NT2/D1 (cell line): ENCODE results near the gene C9orf50.

Source experiments
- DNase-seq: peaks from one replicate; pipeline ENCODE4 v3.0.0-alpha.2; 2011; ENCODE audit warnings: low read depth, low spot score
- H3K27me3 ChIP-seq: 2 replicates; pipeline ENCODE4 v1.6.0; 2011; ENCODE audit warnings: mild to moderate bottlenecking; ENCODE audit not compliant: insufficient read length, insufficient read depth
- H3K36me3 ChIP-seq: 2 replicates; pipeline ENCODE4 v1.6.1; 2011; ENCODE audit warnings: mild to moderate bottlenecking, low read length, mixed read lengths; ENCODE audit not compliant: insufficient read depth, insufficient read length
- H3K4me1 ChIP-seq: 2 replicates; pipeline ENCODE4 v1.5.1; 2011; ENCODE audit not compliant: insufficient read depth, insufficient read length
- H3K4me3 ChIP-seq: 2 replicates; pipeline ENCODE4 v1.5.1; 2011; ENCODE audit warnings: low read depth; ENCODE audit not compliant: insufficient read length
- H3K9ac ChIP-seq: 2 replicates; pipeline ENCODE4 v1.6.0; 2011; ENCODE audit warnings: low read depth; ENCODE audit not compliant: insufficient read length
- H3K9me3 ChIP-seq: 2 replicates; pipeline ENCODE4 v1.5.1; 2011; ENCODE audit warnings: mild to moderate bottlenecking, low read length; ENCODE audit not compliant: insufficient read depth
- SUZ12 ChIP-seq: IDR thresholded peaks from 2 replicates; pipeline ENCODE4 v1.6.1; 2011; ENCODE audit not compliant: insufficient read length, insufficient read depth; ENCODE audit errors: extremely low read depth
- YY1 ChIP-seq: IDR thresholded peaks from 2 replicates; pipeline ENCODE4 v1.6.1; 2011; ENCODE audit not compliant: insufficient read length, insufficient read depth
- ZNF274 ChIP-seq: IDR thresholded peaks from 2 replicates; pipeline ENCODE4 v1.6.1; 2011; ENCODE audit warnings: mild to moderate bottlenecking, low read depth, low read length

C9orf50 gene

DNA sequence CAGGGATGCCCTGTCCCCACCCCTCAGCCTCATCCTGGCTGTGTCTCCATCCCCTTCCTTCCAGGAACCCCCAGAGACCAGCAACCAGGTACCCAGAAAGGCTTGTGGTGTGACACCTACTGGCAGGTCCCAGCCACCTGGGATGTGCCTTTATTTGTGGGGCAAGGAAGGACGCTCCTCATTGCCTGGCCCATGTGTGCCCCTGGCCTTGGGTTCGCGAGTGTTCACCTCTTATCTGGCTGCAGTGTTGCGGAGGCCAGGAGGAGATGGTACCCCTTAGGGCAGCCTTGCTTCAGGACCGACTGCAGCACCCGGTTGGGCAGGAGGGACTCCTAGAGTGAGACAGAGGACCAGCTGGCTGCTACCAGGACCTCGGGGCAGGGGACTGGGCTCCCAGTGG, 8.8 kb downstream of the C9orf50 start:
- peaks cover 38% of the 10 kb centered on the region for H3K4me1 ChIP-seq
- H3K27me3 ChIP-seq: no peaks in the 10 kb centered on the region
- no peak overlapping the region for H3K4me3 ChIP-seq
- DNase-seq: no peak
- H3K9me3 ChIP-seq: no peaks in the 10 kb centered on the region
- no peaks in the 10 kb centered on the region for H3K36me3 ChIP-seq
- no peak overlapping the region for H3K9ac ChIP-seq
- TF ChIP-seq SUZ12 (no peak), ZNF274 (no peak), YY1 (no peak)

GRCh38 chr9:129611307-129611800, 9.5 kb downstream of the C9orf50 start:
- Histone ChIP-seq H3K4me1 (peaks cover 42% of the 10 kb centered on the region), H3K36me3 (no peaks in the 10 kb centered on the region), H3K9ac (peak overlapping the region; percentile 51), H3K9me3 (no peaks in the 10 kb centered on the region), H3K4me3 (no peak overlapping the region), H3K27me3 (no peaks in the 10 kb centered on the region)
- no peak for DNase-seq
- no peak for TF ChIP-seq SUZ12
- TF ChIP-seq ZNF274: no peak
- TF ChIP-seq YY1: no peak

DNA sequence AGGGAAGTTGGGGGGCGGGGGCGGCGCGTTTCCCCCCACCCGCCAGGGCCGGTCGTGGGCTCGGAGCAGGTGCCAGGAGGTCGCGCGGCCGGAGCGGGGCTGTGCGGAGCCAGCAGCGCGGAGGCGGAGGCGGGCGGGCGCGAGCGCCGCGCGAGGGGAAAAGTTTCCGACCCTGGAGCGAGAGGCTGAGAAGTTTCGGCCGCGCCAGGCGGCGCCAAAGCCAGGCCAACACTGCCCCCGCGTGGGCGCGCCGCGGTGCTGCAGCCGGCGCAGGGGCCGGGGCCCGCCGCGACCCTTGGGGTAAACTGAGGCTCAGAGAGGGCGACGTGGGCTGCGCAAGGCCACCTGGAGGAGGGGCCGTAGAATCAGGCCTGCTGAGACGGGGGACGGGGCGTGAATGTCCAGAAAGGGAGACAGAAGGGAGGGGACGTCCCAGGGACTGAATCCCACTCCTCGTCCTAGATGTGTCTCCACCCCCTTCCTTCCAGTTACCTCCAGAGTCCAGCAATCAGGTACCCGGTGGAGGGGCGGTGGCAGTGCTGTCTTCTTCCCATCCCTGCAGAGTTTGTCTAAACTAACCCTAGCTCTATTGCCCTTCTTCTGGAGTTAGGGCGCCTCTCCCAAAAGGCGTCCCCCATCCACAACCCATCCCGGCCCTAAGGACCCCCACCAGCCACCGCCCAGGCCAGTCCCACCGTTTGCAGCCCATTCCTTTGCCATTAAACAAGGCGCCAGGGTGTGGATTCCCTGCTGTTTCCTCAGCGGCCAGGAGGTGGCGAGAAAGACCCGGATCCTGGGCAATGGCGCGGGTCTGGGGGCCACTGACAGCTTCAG, 10.2 kb downstream of the C9orf50 start:
- Histone ChIP-seq H3K4me1 (peaks cover 42% of the 10 kb centered on the region), H3K36me3 (no peaks in the 10 kb centered on the region), H3K4me3 (peak overlapping the region; percentile 53), H3K9ac (peak overlapping the region; percentile 79), H3K9me3 (no peaks in the 10 kb centered on the region), H3K27me3 (no peaks in the 10 kb centered on the region)
- DNase-seq: no peak
- TF ChIP-seq YY1 (peak; percentile 33), ZNF274 (no peak)

DNA sequence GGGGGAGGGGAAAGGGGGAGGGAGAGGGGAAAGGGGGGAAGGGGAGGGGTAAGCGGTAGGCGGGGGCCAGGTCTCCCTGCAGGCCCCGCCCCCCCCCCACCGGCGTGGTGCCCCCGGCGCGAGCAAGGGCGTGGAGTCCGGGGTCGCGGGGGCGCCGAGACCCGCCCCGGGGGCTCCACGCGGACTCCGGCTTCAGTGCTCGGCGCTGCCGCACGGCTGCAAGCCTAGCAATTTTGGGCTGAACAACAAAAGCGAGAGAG, 10.8 kb downstream of the C9orf50 start:
- no peaks in the 10 kb centered on the region for H3K36me3 ChIP-seq
- DNase-seq: no peak
- peaks cover 36% of the 10 kb centered on the region for H3K4me1 ChIP-seq
- H3K9ac ChIP-seq: peak overlapping the region; percentile 68
- H3K4me3 ChIP-seq: peak overlapping the region; percentile 53
- H3K9me3 ChIP-seq: no peaks in the 10 kb centered on the region
- no peaks in the 10 kb centered on the region for H3K27me3 ChIP-seq
- TF ChIP-seq SUZ12: no peak
- no peak for TF ChIP-seq ZNF274
- no peak for TF ChIP-seq YY1

- Histone ChIP-seq H3K4me3 (no peak overlapping the region), H3K9me3 (no peaks in the 10 kb centered on the region), H3K4me1 (peaks cover 36% of the 10 kb centered on the region), H3K27me3 (no peaks in the 10 kb centered on the region), H3K9ac (peak overlapping the region; percentile 67), H3K36me3 (no peaks in the 10 kb centered on the region)
- DNase-seq: no peak
- TF ChIP-seq SUZ12: no peak
Observed at GRCh38 chr9:129609486-129610212, 11.3 kb downstream of the C9orf50 start.

- no peak overlapping the region for H3K4me3 ChIP-seq
- H3K36me3 ChIP-seq: no peaks in the 10 kb centered on the region
- TF ChIP-seq ZNF274: no peak
- TF ChIP-seq YY1: no peak
- TF ChIP-seq SUZ12: no peak
- H3K4me1 ChIP-seq: peaks cover 34% of the 10 kb centered on the region
- DNase-seq: no peak
- H3K27me3 ChIP-seq: no peaks in the 10 kb centered on the region
- peak overlapping the region; percentile 46 for H3K9ac ChIP-seq
- H3K9me3 ChIP-seq: no peaks in the 10 kb centered on the region
Observed at GRCh38 chr9:129608561-129609481, 12.1 kb downstream of the C9orf50 start.

DNA sequence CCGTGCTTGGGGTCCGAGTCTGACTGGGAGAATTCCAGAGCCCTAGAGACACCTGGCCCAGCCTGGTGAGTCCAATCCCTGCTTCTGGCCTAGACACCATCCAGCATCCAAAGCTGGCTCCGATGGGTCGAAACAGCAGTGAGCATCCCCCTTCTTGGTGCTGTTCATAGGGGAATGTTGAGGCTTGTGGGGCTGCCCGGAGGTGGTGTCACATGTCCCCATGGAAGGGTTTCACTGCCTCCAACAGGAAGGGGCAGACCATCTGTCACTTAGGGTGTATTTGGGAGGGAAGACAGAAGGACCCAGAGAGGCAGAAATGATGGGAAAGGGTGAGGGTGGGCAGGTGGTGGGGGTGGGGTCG, 13.9 kb downstream of the C9orf50 start:
- H3K9ac ChIP-seq: peak overlapping the region; percentile 24
- peaks cover 27% of the 10 kb centered on the region for H3K4me1 ChIP-seq
- no peaks in the 10 kb centered on the region for H3K9me3 ChIP-seq
- no peaks in the 10 kb centered on the region for H3K27me3 ChIP-seq
- no peaks in the 10 kb centered on the region for H3K36me3 ChIP-seq
- no peak for DNase-seq
- H3K4me3 ChIP-seq: no peak overlapping the region
- TF ChIP-seq SUZ12 (no peak), ZNF274 (no peak), YY1 (no peak)
